Stimulated activated CD8-positive, alpha-beta memory T cell treated with anti-CD3 and anti-CD28 coated beads, Interleukin-4, amount 100 ng/mL, for 4 hours (primary cell): ENCODE data around the gene DNM3.
A peak's percentile ranks its signal among the peaks of the same experiment; 100 is the strongest.

Experiments
- DNase-seq, 2 donors: peaks; one replicate each; pipeline ENCODE4 v3.0.0-alpha.2; 2020; ENCODE audit warnings: low read depth in 2 of 2, low spot score in 1 of 2

The DNM3 gene

GRCh38 chr1:172168597-172168872 lies 327.2 kb downstream of the DNM3 start:
- no peak for DNase-seq

DNA sequence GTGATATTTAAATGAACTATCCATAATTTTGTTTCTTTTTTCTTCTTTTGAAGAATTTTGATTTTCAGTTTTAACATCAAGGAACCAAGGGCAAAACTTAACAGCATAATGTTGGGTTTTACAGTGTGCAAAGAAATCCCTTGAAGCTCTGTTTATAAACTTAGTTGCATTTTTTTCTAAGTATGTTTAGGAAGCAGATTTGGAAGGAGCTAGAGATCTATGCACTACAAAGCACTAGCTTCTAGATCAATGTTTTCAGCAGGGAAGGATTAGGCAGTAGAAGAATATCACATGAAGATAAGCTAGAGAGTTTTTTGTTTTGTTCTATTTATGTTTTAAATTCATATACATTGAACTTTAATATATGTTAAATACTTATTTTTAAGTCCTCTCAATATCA lies 328.5 kb downstream of the DNM3 start:
- no peak for DNase-seq

DNA sequence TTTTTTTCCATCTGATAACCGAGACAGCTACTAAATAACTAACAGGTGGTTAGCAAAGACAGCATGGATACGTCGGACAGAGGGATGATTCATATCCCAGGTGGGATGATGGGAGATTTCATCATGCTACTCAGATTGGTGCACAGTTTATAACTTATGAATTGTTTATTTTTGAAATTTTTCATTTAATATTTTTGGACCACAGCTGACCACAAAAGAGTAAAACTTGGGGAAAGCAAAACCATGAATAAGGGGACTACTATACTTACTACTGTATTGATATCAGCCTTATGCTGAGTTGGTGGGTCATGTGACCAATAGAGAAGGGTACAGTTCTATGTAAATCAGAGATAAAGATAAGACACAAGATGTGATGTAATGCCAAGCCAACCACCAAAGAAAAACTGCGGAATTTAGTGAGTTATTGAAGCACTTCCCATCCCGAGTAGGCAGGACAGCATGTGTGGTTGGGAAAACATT lies 331.1 kb downstream of the DNM3 start:
- DNase-seq: no peak

GRCh38 chr1:172176206-172176605 lies 334.9 kb downstream of the DNM3 start:
- no peak for DNase-seq

DNA sequence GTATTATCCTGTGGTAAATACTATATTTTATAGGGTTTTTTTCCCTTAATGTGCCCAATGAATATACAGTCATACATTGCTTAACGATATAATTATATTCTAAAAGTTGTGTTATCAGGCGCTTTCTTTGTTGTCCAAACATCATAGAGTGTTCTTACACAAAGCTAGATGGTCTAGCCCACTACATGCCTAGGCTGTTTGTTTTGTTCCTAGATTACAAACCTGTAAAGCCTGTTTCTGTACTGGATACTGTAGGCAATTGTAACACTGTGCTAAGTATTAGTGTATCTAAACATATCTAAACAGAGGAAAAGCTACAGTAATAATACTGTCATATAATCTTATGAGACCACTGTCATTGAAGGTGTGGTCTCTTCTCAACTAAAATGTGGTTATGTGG lies 336.6 kb downstream of the DNM3 start:
- DNase-seq: no peak

DNA sequence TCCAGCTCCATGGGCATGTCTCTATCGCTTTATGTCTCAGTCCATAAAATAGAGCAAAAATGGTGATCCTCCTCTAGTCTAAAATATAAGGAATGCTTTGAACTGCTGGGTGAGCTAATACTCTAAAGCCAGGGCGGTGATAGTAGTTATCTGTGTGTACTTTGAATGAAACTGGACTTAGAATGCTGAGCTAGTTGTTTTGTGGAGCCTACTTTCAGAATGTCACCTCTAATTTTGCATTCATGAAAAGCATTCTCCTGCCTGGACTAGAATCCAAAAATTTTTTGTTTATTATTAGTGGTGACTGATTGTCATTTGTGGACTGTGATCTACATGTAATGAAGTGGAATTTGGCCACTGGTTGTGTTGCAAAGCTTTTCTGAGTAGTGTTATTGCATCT lies 337.6 kb downstream of the DNM3 start:
- no peak for DNase-seq

DNA sequence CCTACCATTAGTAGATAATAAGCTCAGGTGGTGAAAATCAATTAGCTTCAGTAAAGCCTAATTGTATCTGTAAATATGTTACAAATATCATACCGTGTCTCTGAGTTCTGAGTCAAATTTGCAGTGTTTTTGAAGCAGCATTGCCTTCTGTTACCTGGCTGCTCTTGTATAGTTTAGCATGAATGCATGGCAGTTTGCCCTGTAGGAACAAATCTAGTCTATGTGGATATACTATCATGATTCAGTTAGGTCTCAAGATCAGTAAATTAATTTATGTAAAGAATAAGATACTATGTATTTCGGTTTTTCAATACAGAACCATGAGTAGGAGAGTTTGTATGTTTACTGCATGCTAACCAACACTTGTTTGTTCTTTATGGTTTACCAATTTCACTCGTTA lies 338.6 kb downstream of the DNM3 start:
- DNase-seq: no peak

DNA sequence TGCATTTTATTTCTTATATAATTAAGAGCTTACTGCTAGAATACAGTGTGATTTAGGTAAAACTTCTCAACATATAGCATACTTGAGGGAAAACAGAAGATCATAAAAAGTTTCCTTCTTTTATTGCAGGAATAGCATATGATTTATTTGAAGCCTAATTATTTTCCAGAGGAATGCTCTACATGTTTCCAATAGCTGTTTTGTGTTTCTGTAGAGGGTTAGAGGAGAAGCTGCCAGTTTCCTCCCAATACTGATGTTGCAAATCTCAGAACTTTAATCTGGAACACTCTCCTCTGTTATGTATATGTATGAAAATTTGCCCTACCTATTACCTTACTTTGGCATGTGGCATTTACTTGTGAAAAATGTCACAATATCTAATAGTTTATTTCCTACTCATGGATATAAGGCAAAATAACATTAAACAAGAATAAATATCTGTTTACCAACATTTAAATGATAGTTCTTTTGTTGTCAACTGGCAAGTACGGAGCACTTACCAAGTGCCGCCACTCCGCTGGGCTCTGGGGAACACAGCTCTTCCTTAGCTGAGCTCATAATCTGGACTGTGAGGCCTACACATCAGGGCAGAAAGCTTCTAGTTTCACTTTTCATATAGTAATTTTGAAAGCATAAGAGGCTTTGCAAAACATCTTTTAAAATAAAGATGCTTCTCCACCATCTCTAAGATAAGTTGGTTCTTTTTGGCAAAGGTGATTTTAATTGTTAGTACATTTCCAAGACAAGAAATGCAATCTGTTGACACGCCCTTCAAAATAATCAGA lies 339.4 kb downstream of the DNM3 start:
- peak; percentile 4 to 9 for DNase-seq

- no peak for DNase-seq
These were observed 343.4 kb downstream of the DNM3 start for GRCh38 chr1:172184506-172185191.

DNA sequence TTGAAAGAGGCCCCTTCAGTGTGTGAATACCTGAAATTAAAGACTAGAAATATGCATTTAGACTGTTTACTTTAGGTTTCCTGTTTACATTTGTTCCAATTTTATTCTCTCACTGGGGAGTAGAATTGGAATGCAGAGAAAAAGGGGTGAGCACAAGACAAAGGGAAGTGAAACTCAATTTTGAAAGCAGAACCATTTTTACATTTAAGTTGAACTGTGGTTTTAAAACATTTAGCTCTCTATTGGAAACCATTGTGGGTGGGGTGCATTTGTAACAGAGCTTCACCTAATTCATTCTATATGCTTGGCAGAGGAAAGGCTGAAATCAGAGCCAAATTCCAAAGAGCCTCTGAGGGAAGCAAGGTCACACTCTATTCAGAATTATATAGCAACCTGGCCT lies 343.9 kb downstream of the DNM3 start:
- no peak for DNase-seq

- DNase-seq: no peak
These were observed 344.7 kb downstream of the DNM3 start for GRCh38 chr1:172185996-172186395.

- no peak for DNase-seq
These were observed 360.3 kb downstream of the DNM3 start for GRCh38 chr1:172201572-172201971.

DNA sequence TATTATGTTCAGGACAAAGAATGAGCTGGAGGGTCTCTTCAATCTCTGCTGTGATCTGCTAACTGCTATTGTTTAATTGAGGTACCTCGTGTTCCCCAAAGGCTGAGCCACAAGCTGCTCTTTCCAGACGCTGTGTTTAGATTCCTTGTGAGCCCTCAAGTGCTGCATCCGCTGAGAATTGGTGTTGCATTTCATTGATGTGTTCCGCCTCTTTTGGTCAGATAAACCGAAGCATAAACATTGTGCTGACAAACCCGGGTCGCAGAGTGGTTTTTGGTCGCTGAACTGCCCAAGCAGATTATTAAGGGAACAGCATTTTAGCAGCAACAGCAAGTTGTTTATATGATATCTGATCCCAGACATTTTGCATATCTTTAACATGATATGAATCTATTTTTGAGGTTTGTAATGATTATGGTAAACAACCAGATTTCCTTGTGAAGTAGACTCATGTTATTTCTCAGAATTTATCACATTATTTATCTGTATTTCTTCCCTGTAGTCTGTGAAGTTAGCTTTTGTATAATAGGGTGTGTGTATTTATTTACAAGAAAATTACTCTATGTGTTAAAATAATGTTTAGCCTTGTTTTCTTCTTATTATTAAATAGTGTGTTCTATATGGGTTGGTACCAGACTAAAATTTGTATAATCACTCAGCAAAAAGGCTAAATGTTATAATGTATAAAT lies 362.0 kb downstream of the DNM3 start:
- no peak for DNase-seq

GRCh38 chr1:172203902-172204301 lies 362.6 kb downstream of the DNM3 start:
- no peak for DNase-seq

- no peak for DNase-seq
These were observed 365.0 kb downstream of the DNM3 start for GRCh38 chr1:172206256-172206655.

- no peak for DNase-seq
These were observed 367.3 kb downstream of the DNM3 start for GRCh38 chr1:172208635-172209034.

DNA sequence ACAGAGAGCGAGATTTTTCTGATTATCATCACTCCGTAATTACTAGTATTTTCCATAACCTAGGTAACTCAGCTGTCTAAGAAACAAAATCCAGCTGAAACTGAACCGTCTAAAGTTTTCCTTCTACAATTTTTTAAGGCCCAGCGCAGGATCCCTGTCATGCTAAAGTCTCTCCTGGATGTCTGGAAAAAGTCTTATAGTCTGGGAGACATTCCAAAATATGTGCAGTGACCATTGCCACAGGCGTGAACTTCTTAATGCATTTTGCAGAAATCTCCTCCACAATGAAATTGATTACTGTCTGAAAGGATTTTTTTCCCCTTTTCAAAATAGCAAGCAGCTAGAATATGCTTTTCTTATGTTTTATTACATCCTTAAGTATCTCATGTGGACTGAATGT lies 369.9 kb downstream of the DNM3 start:
- no peak for DNase-seq

GRCh38 chr1:172212124-172212523 lies 370.8 kb downstream of the DNM3 start:
- DNase-seq: no peak

GRCh38 chr1:172215006-172215405 lies 373.7 kb downstream of the DNM3 start:
- no peak for DNase-seq

- DNase-seq: no peak
These were observed 378.7 kb downstream of the DNM3 start for GRCh38 chr1:172219966-172220365.

DNA sequence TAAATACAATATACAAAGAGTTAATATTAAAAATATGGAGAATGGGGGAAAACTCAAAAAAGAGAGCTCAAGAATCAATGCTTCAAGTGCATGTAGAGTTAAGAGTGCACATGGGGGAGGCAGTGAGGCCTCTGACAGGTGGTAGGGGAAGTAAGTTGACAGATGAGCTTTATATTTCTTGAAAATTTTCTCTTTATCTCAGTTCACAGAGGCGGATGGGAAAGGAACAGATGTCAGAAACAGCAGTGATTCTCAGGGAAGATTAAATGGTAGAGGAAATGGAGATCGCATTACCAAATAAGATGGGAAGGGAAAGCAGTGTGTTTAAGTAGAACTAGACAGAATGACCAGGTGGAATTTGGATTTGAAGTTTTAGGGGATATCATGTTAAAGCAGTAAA lies 379.1 kb downstream of the DNM3 start:
- no peak for DNase-seq

GRCh38 chr1:172221436-172221835 lies 380.1 kb downstream of the DNM3 start:
- no peak for DNase-seq
